ENCODE results near the gene ZEB2. TPM values are rescaled to one million over a fixed set of nuclear protein-coding genes. Genes with fewer than 3 reads are reported as not detected.

ZEB2 gene
- total RNA-seq, 4 donors from 2014 or later, result 148 to 290 (median 218) TPM

DNA sequence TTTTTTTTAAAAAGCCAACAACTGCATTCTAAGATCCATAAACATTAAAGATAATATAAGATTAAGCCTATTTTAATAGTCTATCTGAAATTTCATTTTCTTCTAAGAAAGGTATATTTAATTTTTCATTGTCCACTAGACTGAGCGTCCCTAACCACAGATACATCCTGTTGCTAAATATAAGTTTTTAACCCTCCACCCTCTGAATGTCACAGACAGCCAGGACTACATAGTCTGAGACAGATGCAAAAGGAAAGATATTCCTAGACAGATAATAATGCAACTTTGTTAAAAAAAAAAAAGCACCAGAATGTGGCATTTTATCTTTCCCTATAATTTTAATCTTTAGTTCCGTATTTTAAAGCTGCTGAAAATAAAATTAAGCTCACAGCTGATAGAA, 114.6 kb downstream of the ZEB2 start:
- H3K36me3 ChIP-seq, result peaks cover 3 to 42% (median 5%) of the 10 kb centered on the region in 3 donors
- TF ChIP-seq EP300 (IDR thresholded peaks at IDR 0.05) (no peak), CTCF (IDR thresholded peaks at IDR 0.05) (no peak), POLR2A (IDR thresholded peaks at IDR 0.05) (no peak)
- no peak for DNase-seq (ENCODE audit: low spot score in 2 of 2)
- H3K27me3 ChIP-seq, result no peaks in the 10 kb centered on the region
- H3K4me3 ChIP-seq, result no peak overlapping the region
- H3K9me3 ChIP-seq, result no peaks in the 10 kb centered on the region
- H3K27ac ChIP-seq, result peak overlapping the region in 1 of 4 donors; percentile 31
- 62 to 65% methylated on average over 2 of the region's 2 CpGs for WGBS, 2 donors
- H3K4me1 ChIP-seq, result peaks cover 0 to 25% (median 3%) of the 10 kb centered on the region in 4 donors

- H3K4me1 ChIP-seq, result peaks cover 0 to 25% (median 3%) of the 10 kb centered on the region in 4 donors
- H3K9me3 ChIP-seq, result no peaks in the 10 kb centered on the region
- H3K27ac ChIP-seq, result peak overlapping the region in 1 of 4 donors; percentile 31
- peaks cover 7 to 42% (median 7%) of the 10 kb centered on the region in 3 donors for H3K36me3 ChIP-seq
- H3K4me3 ChIP-seq, result no peak overlapping the region
- TF ChIP-seq POLR2A (IDR thresholded peaks at IDR 0.05) (no peak), EP300 (IDR thresholded peaks at IDR 0.05) (no peak), CTCF (IDR thresholded peaks at IDR 0.05) (no peak)
- no peak for DNase-seq (ENCODE audit: low spot score in 2 of 2)
- no peaks in the 10 kb centered on the region for H3K27me3 ChIP-seq
- 84 to 87% methylated on average over 9 of the region's 9 CpGs for WGBS, 2 donors
Observed at GRCh38 chr2:144404586-144405314, 115.2 kb downstream of the ZEB2 start.

- H3K4me3 ChIP-seq, result no peak overlapping the region
- peak overlapping the region in 3 of 4 donors; percentile 7 to 66 (median 27) for H3K27ac ChIP-seq
- no peaks in the 10 kb centered on the region for H3K27me3 ChIP-seq
- TF ChIP-seq EP300 (IDR thresholded peaks at IDR 0.05) (peak in 1 of 2 donors; percentile 6), CTCF (IDR thresholded peaks at IDR 0.05) (no peak)
- peaks cover 0 to 25% (median 3%) of the 10 kb centered on the region in 4 donors for H3K4me1 ChIP-seq
- H3K36me3 ChIP-seq, result peaks cover 7 to 42% (median 9%) of the 10 kb centered on the region in 3 donors
- WGBS, 2 donors, result 67 to 82% methylated on average over 16 of the region's 16 CpGs
- no peaks in the 10 kb centered on the region for H3K9me3 ChIP-seq
- DNase-seq (ENCODE audit: low spot score in 2 of 2), result no peak
Observed at GRCh38 chr2:144403933-144404332, 116.0 kb downstream of the ZEB2 start.

DNA sequence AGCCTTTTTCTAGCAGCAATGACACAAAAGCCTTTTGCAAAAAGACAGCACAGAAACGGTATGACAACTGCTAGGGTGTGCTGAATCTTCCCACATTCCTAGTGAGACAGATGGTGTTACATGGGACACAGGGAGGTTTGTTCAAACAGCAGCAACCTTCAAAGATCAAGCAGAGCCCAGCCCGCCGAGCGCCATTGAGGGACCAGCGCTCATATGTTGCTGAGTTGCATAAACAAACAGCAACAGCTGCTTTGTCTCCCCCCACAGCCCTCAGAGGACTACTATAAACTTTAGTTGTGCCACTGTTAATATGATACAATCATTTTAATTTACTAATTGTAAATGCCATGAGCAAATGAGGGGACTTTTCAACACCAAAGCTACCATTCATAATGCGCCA, 117.7 kb downstream of the ZEB2 start:
- 44 to 46% methylated on average over 6 of the region's 6 CpGs for WGBS, 2 donors
- no peaks in the 10 kb centered on the region for H3K9me3 ChIP-seq
- H3K27ac ChIP-seq, result peak overlapping the region; percentile 29 to 68 (median 54)
- H3K4me3 ChIP-seq, result no peak overlapping the region
- no peak for TF ChIP-seq CTCF (IDR thresholded peaks at IDR 0.05)
- TF ChIP-seq POLR2A (IDR thresholded peaks at IDR 0.05), result no peak
- TF ChIP-seq EP300 (IDR thresholded peaks at IDR 0.05), result peak in 1 of 2 donors; percentile 11
- peaks cover 0 to 28% (median 3%) of the 10 kb centered on the region in 4 donors for H3K4me1 ChIP-seq
- no peaks in the 10 kb centered on the region for H3K27me3 ChIP-seq
- H3K36me3 ChIP-seq, result peaks cover 7 to 50% (median 9%) of the 10 kb centered on the region in 3 donors
- no peak for DNase-seq (ENCODE audit: low spot score in 2 of 2)

GRCh38 chr2:144401036-144401435, 118.9 kb downstream of the ZEB2 start:
- Histone ChIP-seq H3K27me3 (no peaks in the 10 kb centered on the region), H3K27ac (peak overlapping the region in 1 of 4 donors; percentile 65), H3K36me3 (peaks cover 7 to 59% (median 9%) of the 10 kb centered on the region in 3 donors), H3K4me3 (no peak overlapping the region), H3K4me1 (peaks cover 0 to 28% (median 0%) of the 10 kb centered on the region in 4 donors), H3K9me3 (no peaks in the 10 kb centered on the region)
- TF ChIP-seq CTCF (IDR thresholded peaks at IDR 0.05), result no peak
- TF ChIP-seq POLR2A (IDR thresholded peaks at IDR 0.05), result no peak
- TF ChIP-seq EP300 (IDR thresholded peaks at IDR 0.05), result no peak
- WGBS, 2 donors, result 86 to 88% methylated on average over 3 of the region's 3 CpGs
- no peak for DNase-seq (ENCODE audit: low spot score in 2 of 2)
